K562 (cell line): ENCODE measurements around the gene FAM149A. TPM values are rescaled to one million over a fixed set of nuclear protein-coding genes. Genes with fewer than 3 reads are reported as not detected.

Source experiments
- ATAC-seq: fragments of 200-7000 bp; cut with Tn5 transposase; 3 replicates; pipeline ENCODE4 v1.9.1; 2020; ENCODE audit warnings: moderate library complexity
- BruUV-seq: library from RNA; stranded (reverse); fragments of 400-500 nt; replicated peaks from 2 replicates; lab custom pipeline; 2021; lab: Mats Ljungman, UMichigan
- CTCF ChIA-PET: fragments of 300-600 bp; formaldehyde crosslinking; extraction: SDS; loops from one replicate; lab custom pipeline; 2021; ENCODE audit warnings: low intra/inter-chr PET ratio; lab: Yijun Ruan, JAX
- POLR2A ChIA-PET: fragments of 300-600, 350-650 bp; sonication (Branson Sonifier 250); formaldehyde crosslinking; extraction: SDS; loops from one replicate; lab custom pipeline; 2021; ENCODE audit warnings: antibody characterized with exemption, inconsistent platforms; lab: Yijun Ruan, JAX
- DNase-seq, 4 experiments: peaks; one replicate each; pipeline versions ENCODE4 v3.0.0 to v3.0.0-alpha.2; 2011 to 2018; ENCODE audit warnings: low spot score in 3 of 4, mixed read lengths in 3 of 4; ENCODE audit errors: extremely low read depth in 1 of 4
- FAIRE-seq: peaks from 2 replicates; lab custom pipeline; 2011; peaks lifted over from hg19 to GRCh38; lab: Jason Lieb, UNC
- H2AFZ ChIP-seq: 2 replicates; pipeline ENCODE4 v1.6.0; 2011; ENCODE audit warnings: low read depth, low read length, control low read depth, inconsistent platforms
- H3K27ac ChIP-seq: fragments of 200-600 bp; 3 replicates; pipeline ENCODE4 v1.8.0; 2011; ENCODE audit warnings: low read depth, mild to moderate bottlenecking, control low read depth, inconsistent platforms, low read length, moderate library complexity, mixed read lengths; ENCODE audit errors: extremely low read depth
- H3K27me3 ChIP-seq, 2 experiments: fragments of 300-600 bp in 1 of 2; 2 replicates in 1 of 2; 3 replicates in 1 of 2; pipeline versions ENCODE4 v1.6.0 to v1.8.0; 2011; ENCODE audit warnings: inconsistent platforms in 2 of 2, low read length in 2 of 2, mild to moderate bottlenecking in 1 of 2, mixed read lengths in 1 of 2, moderate library complexity in 1 of 2; ENCODE audit not compliant: control insufficient read depth in 2 of 2, insufficient read depth in 2 of 2
- H3K36me3 ChIP-seq: fragments of 300-600 bp; 3 replicates; pipeline ENCODE4 v1.8.0; 2011; ENCODE audit warnings: mild to moderate bottlenecking, low read length, inconsistent platforms; ENCODE audit not compliant: control insufficient read depth, insufficient read depth
- H3K4me1 ChIP-seq, 2 experiments: fragments of 200-600 bp in 1 of 2; replicated peaks in 1 of 2; 2 replicates in 1 of 2; 3 replicates in 1 of 2; pipeline versions ENCODE4 v1.5.1 to v1.8.0; 2011; ENCODE audit warnings: inconsistent platforms in 2 of 2, low read length in 2 of 2, mild to moderate bottlenecking in 1 of 2, mixed read lengths in 1 of 2, moderate library complexity in 1 of 2; ENCODE audit not compliant: control insufficient read depth in 2 of 2, insufficient read depth in 2 of 2
- H3K4me2 ChIP-seq: 2 replicates; pipeline ENCODE4 v1.6.1; 2011; ENCODE audit warnings: low read length, control low read depth, inconsistent platforms, mixed read lengths; ENCODE audit not compliant: insufficient read depth
- H3K4me3 ChIP-seq: fragments of 200-600 bp; sonication (generic), shearing (Covaris generic); 2 replicates; pipeline ENCODE4 v1.5.1; 2016; ENCODE audit warnings: control low read depth, inconsistent platforms
- H3K79me2 ChIP-seq: fragments of 200-600 bp; 3 replicates; pipeline ENCODE4 v1.8.0; 2011; ENCODE audit warnings: low read length, inconsistent platforms; ENCODE audit not compliant: control insufficient read depth, insufficient read depth
- H3K9ac ChIP-seq, 2 experiments: 2 replicates each; pipeline versions ENCODE4 v1.6.0 to v1.6.1; 2011; ENCODE audit warnings: low read depth in 2 of 2, low read length in 2 of 2, control low read depth in 1 of 2, inconsistent platforms in 1 of 2, mild to moderate bottlenecking in 1 of 2, mixed read lengths in 1 of 2; ENCODE audit not compliant: insufficient read depth in 1 of 2
- H3K9me1 ChIP-seq: one replicate; pipeline ENCODE4 v1.6.0; 2011; ENCODE audit warnings: inconsistent platforms, mild to moderate bottlenecking, low read length, moderate library complexity; ENCODE audit not compliant: control insufficient read depth, insufficient read depth
- H3K9me3 ChIP-seq: replicated peaks from 2 replicates; pipeline ENCODE4 v1.5.1; 2011; ENCODE audit warnings: low read depth, low read length, inconsistent platforms; ENCODE audit not compliant: control insufficient read depth, insufficient read depth
- H4K20me1 ChIP-seq: replicated peaks from 2 replicates; pipeline ENCODE4 v1.6.1; 2011; ENCODE audit warnings: low read length, inconsistent platforms, mixed read lengths; ENCODE audit not compliant: control insufficient read depth, insufficient read depth
- C11orf30 ChIP-seq: fragments of 450-650 bp; IDR thresholded peaks from 2 replicates; pipeline ENCODE4 v1.6.1; 2016; ENCODE audit warnings: low read depth, mild to moderate bottlenecking
- DMBX1 ChIP-seq: fragments of 250-450 bp; sonication (Bioruptor Pico); IDR thresholded peaks from 2 replicates; pipeline ENCODE4 v1.8.0; 2022; ENCODE audit warnings: inconsistent platforms, mild to moderate bottlenecking, moderate library complexity, borderline replicate concordance
- HNRNPLL ChIP-seq: fragments of 200-400 bp; formaldehyde crosslinking; IDR thresholded peaks from 2 replicates; pipeline ENCODE4 v1.6.1; 2017; ENCODE audit warnings: low read length, low read depth, mild to moderate bottlenecking; ENCODE audit not compliant: poor library complexity, severe bottlenecking
- MAFG ChIP-seq: fragments of 450-650 bp; conservative IDR thresholded peaks from 2 replicates; pipeline ENCODE4 v1.6.1; 2016; ENCODE audit warnings: missing genetic modification characterization, missing compliant biosample characterization
- RERE ChIP-seq: sonication (generic); formaldehyde crosslinking; IDR thresholded peaks from 2 replicates; pipeline ENCODE4 v1.8.0; 2023; ENCODE audit warnings: missing genetic modification reagents, mild to moderate bottlenecking, borderline replicate concordance
- YY1 ChIP-seq, 3 experiments: IDR thresholded peaks; 2 replicates each; pipeline ENCODE4 v1.6.1; 2011; ENCODE audit warnings: low read length in 2 of 3, mild to moderate bottlenecking in 2 of 3, moderate library complexity in 2 of 3, borderline replicate concordance in 1 of 3, control low read depth in 1 of 3, low read depth in 1 of 3; ENCODE audit not compliant: insufficient read depth in 3 of 3, insufficient replicate concordance in 2 of 3, control insufficient read depth in 1 of 3, insufficient read length in 1 of 3; ENCODE audit errors: extremely low read depth in 1 of 3
- ZFP30 ChIP-seq: fragments of 250-450 bp; sonication (Bioruptor Pico); IDR thresholded peaks from 2 replicates; pipeline ENCODE4 v1.8.0; 2022; ENCODE audit warnings: moderate library complexity, mild to moderate bottlenecking, inconsistent platforms, borderline replicate concordance
- ZNF12 ChIP-seq: sonication (generic); formaldehyde crosslinking; IDR thresholded peaks from 2 replicates; pipeline ENCODE4 v1.4.0; 2020; ENCODE audit warnings: mild to moderate bottlenecking, missing genetic modification reagents
- ZNF609 ChIP-seq: sonication (generic); formaldehyde crosslinking; IDR thresholded peaks from 2 replicates; pipeline ENCODE4 v1.8.1; 2023; ENCODE audit warnings: missing genetic modification reagents, mild to moderate bottlenecking, borderline replicate concordance
- ZZZ3 ChIP-seq: fragments of 450-650 bp; IDR thresholded peaks from 2 replicates; pipeline ENCODE4 v1.6.1; 2016; ENCODE audit warnings: antibody characterized with exemption, mild to moderate bottlenecking, moderate library complexity
- WGBS: fragments of 100-300 bp; shearing (Covaris generic); methylation state at CpG from one replicate; pipeline ENCODE4 v1.1.6; 2016; ENCODE audit warnings: low coverage, mixed read lengths; ENCODE audit not compliant: insufficient coverage; ENCODE audit errors: missing lambda C conversion rate; 5-methylcytosine and 5-hydroxymethylcytosine counted together
- in situ Hi-C: fragments of 300-500 bp; cut with MboI; formaldehyde crosslinking; loops from 4 replicates; pipeline ENCODE4 v1.15.0; 2018; ENCODE audit warnings: inconsistent platforms, mixed read lengths
- intact Hi-C: fragments of 100-400 bp; cut with micrococcal nuclease; formaldehyde crosslinking; loops from 2 replicates; pipeline ENCODE4 v1.14.2; 2022
- polyA plus RNA-seq, 8 experiments: library from polyadenylated mRNA; depleted of rRNA in 4 of 8; stranded (reverse) in 5 of 8; unstranded in 3 of 8; fragments of >200 nt; fragmentation: Nextera tagmentation in 2 of 8; fragmentation: Illumina TruSeq in 1 of 8; extraction: Ambion mirVana in 2 of 8; extraction: Trizol in 1 of 8; gene quantifications; 2 replicates each; pipeline versions ENCODE4 v1.2.1 to v1.2.3, GENCODE V29; 2011 to 2014; ENCODE audit warnings: inconsistent platforms in 1 of 8, missing spikeins in 1 of 8
- total RNA-seq, 7 experiments: library from RNA; depleted of rRNA in 6 of 7; stranded (reverse); fragments of >200 nt in 6 of 7; fragmentation: Illumina TruSeq in 2 of 7; extraction: Trizol in 2 of 7; gene quantifications; 2 replicates each; pipeline versions ENCODE4 v1.2.1 to v1.2.3, GENCODE V29; 2011 to 2021; ENCODE audit warnings: low replicate concordance in 1 of 7

Gene FAM149A
- total and polyA plus RNA-seq, 9 of the 15 experiments (the other 6 are each of a cell fraction or from before 2014, with no cell fraction given), result not detected

GRCh38 chr4:186166852-186167512, 62.5 kb downstream of the FAM149A start:
- Histone ChIP-seq H3K27me3 (peaks cover 49 to 83% of the 10 kb centered on the region in 2 experiments), H3K79me2 (no peaks in the 10 kb centered on the region), H3K4me2 (no peak overlapping the region), H3K9me3 (no peaks in the 10 kb centered on the region), H3K9me1 (no peaks in the 10 kb centered on the region), H4K20me1 (no peaks in the 10 kb centered on the region), H3K36me3 (no peaks in the 10 kb centered on the region), H2AFZ (no peak overlapping the region), H3K9ac (no peak overlapping the region), H3K4me1 (peaks cover 0 to 2% of the 10 kb centered on the region in 2 experiments; a peak in 2 of 5 replicates), H3K27ac (no peak overlapping the region), H3K4me3 (no peak overlapping the region)
- 1% methylated on average over 15 of the region's 15 CpGs for WGBS
- ChIA-PET POLR2A (no interaction called here), CTCF (no interaction called here)
- no TSS peak for BruUV-seq
- intact Hi-C loops, result no loop called here
- in situ Hi-C loops, result no loop called here
- FAIRE-seq, result no peak
- no peak for ATAC-seq
- DNase-seq, result peak in 1 of 4 experiments; percentile 3
- TF ChIP-seq YY1 (IDR thresholded peaks at IDR 0.05; ENCODE audit: borderline replicate concordance in 1 of 3, control insufficient read depth in 1 of 3, extremely low read depth in 1 of 3, insufficient read depth in 3 of 3, insufficient read length in 1 of 3, insufficient replicate concordance in 2 of 3, low read depth in 1 of 3, low read length in 2 of 3), result no peak
- TF ChIP-seq HNRNPLL, result no peak
- TF ChIP-seq ZNF609 (CRISPR knock-in tag), result no peak
- no peak for TF ChIP-seq ZFP30 (CRISPR knock-in tag)
- TF ChIP-seq ZNF12 (CRISPR knock-in tag), result no peak
- 0 out of 2 replicates have a peak, but pooled peaks have one; percentile 8 for TF ChIP-seq C11orf30
- TF ChIP-seq RERE (CRISPR knock-in tag), result no peak
- no peak for TF ChIP-seq ZZZ3
- 0 out of 2 replicates have a peak, but pooled peaks have one; percentile 20 for TF ChIP-seq MAFG (tag)
- TF ChIP-seq DMBX1 (CRISPR knock-in tag), result no peak
